Brain microvascular endothelial cell (primary cell): ENCODE measurements around the gene ADGRF3.

Source experiments
- DNase-seq: peaks from one replicate; pipeline ENCODE4 v3.0.0-alpha.2; 2020
- H3K27ac ChIP-seq: fragments of 250-450 bp; sonication (Bioruptor Pico); 2 replicates; pipeline ENCODE4 v1.5.1; 2020; ENCODE audit warnings: mild to moderate bottlenecking, moderate library complexity
- H3K27me3 ChIP-seq: fragments of 250-450 bp; sonication (Bioruptor Pico); replicated peaks from 2 replicates; pipeline ENCODE4 v1.5.1; 2020; ENCODE audit warnings: mild to moderate bottlenecking
- H3K36me3 ChIP-seq: fragments of 250-450 bp; sonication (Bioruptor Pico); replicated peaks from 2 replicates; pipeline ENCODE4 v1.5.1; 2020; ENCODE audit warnings: mild to moderate bottlenecking
- H3K4me3 ChIP-seq: 2 replicates; pipeline ENCODE4 v1.5.1; 2011; ENCODE audit warnings: low read depth, mild to moderate bottlenecking, control low read depth, low read length, moderate library complexity
- in situ Hi-C: cut with HindIII; loops from 2 replicates; pipeline ENCODE4 v1.10.0; 2017; ENCODE audit warnings: low sequenced_read_pairs, low pct_ligation_motif_present
- TF ChIP-seq, protein P1 (sequence below): IDR thresholded peaks from 2 replicates; pipeline ENCODE4 v1.5.1; 2011; ENCODE audit warnings: low read depth, mild to moderate bottlenecking, moderate library complexity, low read length, control low read depth, inconsistent platforms; ENCODE audit errors: missing control alignments

Gene ADGRF3

DNA sequence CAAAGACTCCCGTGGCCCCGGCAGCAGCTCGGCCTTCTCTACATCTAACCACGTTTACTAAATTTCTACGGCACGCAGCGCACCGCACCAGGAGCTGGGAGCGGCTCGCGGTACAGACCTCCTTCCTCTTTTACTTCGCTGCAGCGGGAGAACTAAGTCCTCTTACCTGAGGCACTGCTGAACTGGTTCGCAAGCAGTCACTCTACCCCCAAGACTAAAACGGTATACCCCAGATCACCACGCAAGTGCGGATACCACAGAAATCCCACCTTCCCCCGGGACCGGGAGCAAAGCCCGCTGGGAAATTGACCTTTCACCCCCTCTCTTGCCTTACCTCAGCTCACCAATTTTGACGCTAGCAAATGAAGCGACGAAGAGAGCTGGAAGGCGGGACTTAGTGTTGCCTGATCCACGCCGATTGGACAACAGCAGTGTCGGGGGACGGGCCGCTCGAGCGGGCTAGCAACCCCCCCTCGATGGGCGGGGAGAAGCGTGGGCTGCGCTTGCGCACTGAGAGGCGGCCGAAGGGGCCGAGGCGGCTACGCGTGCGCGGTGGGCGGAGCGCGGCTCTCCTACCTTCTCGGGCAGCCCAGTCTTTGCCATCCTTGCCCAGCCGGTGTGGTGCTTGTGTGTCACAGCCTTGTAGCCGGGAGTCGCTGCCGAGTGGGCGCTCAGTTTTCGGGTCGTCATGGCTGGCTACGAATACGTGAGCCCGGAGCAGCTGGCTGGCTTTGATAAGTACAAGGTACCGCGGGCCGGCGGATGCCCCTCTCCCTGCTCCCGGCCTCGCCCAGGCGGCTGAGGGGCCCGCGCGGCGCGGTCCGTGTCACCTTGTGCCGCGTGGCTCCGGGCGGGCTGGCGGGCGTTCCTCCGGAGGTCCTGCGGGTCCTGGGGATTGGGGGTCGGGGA lies 790 bp downstream of the ADGRF3 start, which contains the start of gene SELENOI:
TSS of gene SELENOI (plus strand) at position 599 of the 909 bp plus-strand sequence. CDS start at position 689, 90 bp downstream.
- Histone ChIP-seq H3K4me3 (peak within 1 kb of the TSS; percentile 98), H3K27ac (peak within 1 kb of the TSS; percentile 79), H3K36me3 (no peaks in the 10 kb centered on the region), H3K27me3 (no peaks in the 10 kb centered on the region)
- TF ChIP-seq, protein P1, sequence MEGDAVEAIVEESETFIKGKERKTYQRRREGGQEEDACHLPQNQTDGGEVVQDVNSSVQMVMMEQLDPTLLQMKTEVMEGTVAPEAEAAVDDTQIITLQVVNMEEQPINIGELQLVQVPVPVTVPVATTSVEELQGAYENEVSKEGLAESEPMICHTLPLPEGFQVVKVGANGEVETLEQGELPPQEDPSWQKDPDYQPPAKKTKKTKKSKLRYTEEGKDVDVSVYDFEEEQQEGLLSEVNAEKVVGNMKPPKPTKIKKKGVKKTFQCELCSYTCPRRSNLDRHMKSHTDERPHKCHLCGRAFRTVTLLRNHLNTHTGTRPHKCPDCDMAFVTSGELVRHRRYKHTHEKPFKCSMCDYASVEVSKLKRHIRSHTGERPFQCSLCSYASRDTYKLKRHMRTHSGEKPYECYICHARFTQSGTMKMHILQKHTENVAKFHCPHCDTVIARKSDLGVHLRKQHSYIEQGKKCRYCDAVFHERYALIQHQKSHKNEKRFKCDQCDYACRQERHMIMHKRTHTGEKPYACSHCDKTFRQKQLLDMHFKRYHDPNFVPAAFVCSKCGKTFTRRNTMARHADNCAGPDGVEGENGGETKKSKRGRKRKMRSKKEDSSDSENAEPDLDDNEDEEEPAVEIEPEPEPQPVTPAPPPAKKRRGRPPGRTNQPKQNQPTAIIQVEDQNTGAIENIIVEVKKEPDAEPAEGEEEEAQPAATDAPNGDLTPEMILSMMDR = no peak
- DNase-seq = peak; percentile 99
- in situ Hi-C loops = no loop called here

DNA sequence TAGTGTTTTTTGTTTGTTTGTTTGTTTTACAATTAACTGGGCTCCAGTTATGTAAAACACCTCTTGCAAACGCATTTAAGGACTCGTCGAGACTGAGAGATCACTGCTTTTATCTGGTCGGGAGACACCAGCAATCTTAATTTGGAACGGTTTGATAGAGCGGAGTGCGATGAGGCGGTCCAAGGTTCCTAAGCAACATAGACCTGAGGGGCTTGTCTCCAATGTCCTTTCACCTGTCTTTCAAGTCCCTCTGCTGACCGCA lies 1.4 kb downstream of the ADGRF3 start:
- TF ChIP-seq, protein P1 = no peak
- Histone ChIP-seq H3K27me3 (no peaks in the 10 kb centered on the region), H3K27ac (peak overlapping the region; percentile 79), H3K4me3 (peak overlapping the region; percentile 87), H3K36me3 (no peaks in the 10 kb centered on the region)
- DNase-seq = no peak
- in situ Hi-C loops = no loop called here

DNA sequence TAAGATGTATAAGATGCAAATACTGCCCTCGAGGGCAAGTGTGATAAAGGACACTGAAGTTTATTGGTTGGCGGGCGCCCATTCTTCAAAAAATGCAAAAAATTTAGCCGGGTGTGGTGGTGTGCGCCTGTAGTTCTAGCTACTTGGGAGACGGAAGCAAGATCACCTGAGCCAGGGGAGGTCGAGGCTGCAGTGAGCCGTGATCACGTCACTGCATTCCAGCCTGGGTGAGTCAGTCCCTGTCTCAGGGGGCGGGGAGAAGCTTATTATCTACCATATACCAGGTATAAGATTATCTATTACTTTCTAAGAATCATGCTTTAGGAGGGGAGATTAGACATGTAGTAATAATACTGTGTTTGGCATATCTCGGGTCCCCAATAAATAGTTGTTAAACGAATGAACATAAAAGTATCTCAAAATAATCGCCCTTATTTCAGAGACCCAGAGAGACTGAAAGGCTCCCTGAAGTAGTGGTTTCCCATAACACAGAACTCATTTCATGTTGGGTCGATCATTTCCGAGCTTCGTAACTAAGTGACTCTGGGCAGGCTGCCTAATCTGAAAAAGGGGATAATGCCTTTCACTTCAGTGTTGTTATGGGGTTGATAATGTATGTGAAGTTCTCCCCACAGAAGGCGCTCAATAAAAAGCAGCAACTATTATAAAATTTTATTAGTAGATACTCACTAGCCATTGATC lies 1.9 kb downstream of the ADGRF3 start:
- DNase-seq = peak; percentile 50

GRCh38 chr2:26340831-26341230 lies 5.8 kb downstream of the ADGRF3 start:
- TF ChIP-seq, protein P1 = no peak
- in situ Hi-C loops = no loop called here
- H3K4me3 ChIP-seq = no peak overlapping the region
- no peaks in the 10 kb centered on the region for H3K36me3 ChIP-seq
- no peak overlapping the region for H3K27ac ChIP-seq
- no peaks in the 10 kb centered on the region for H3K27me3 ChIP-seq
- DNase-seq = no peak

More for the DNA sequence above, 1.9 kb downstream of the ADGRF3 start:
- peak overlapping the region; percentile 87 for H3K4me3 ChIP-seq
- no peaks in the 10 kb centered on the region for H3K27me3 ChIP-seq
- TF ChIP-seq, protein P1 = no peak
- in situ Hi-C loops = no loop called here
- H3K27ac ChIP-seq = peak overlapping the region; percentile 79
- H3K36me3 ChIP-seq = no peaks in the 10 kb centered on the region

GRCh38 chr2:26337298-26337697 lies 9.3 kb downstream of the ADGRF3 start:
- in situ Hi-C loops = no loop called here
- H3K27ac ChIP-seq = no peak overlapping the region

More at GRCh38 chr2:26337298-26337697, 9.3 kb downstream of the ADGRF3 start:
- no peak for DNase-seq
- TF ChIP-seq, protein P1 = no peak
- Histone ChIP-seq H3K4me3 (no peak overlapping the region), H3K27me3 (no peaks in the 10 kb centered on the region), H3K36me3 (no peaks in the 10 kb centered on the region)
